HG03064 (cell line): ENCODE measurements around the gene ASPDH.

Source experiments
- ATAC-seq: cut with Tn5 transposase; IDR thresholded peaks from one replicate; pipeline ENCODE4 v1.9.1; 2021; ENCODE audit warnings: low read depth; ENCODE audit not compliant: unreplicated experiment

Gene ASPDH

DNA sequence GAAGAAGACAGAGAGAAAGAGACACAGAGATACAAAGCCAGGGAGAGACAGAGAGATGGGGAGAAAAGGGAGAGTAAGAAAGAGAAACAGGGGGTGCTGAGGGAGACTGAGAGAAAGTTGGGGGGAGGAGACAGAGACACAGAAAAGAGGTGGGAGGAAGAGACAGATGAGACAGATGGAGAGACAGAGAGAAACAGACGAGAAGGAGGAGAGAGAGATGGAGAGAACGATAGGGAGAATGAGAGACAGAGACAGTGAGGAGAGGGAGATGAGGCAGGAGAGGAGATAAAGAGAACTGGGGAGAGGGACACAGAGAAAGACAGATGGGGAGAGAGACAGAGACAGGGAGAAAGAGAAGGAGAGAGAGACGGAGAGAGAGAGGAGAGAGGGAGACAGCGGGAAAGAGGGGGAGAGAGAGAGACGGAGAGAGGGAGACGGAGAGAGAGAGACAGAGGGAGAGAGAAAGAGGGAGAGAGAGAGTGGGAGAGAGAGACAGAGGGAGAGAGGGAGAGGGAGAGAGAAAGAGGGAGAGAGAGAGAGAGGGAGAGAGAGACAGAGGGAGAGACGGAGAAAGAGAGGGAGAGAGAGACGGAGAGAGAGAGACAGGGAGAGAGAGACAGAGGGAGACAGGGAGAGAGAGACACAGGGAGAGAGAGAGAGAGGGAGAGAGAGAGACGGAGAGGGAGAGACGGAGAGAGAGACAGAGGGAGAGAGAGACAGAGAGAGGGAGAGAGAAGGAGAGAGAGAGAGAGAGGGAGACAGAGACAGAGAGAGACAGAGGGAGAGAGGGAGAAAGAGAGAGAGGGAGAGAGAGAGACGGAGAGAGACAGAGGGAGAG is 15.3 kb downstream of the ASPDH start:
- no peak for ATAC-seq

DNA sequence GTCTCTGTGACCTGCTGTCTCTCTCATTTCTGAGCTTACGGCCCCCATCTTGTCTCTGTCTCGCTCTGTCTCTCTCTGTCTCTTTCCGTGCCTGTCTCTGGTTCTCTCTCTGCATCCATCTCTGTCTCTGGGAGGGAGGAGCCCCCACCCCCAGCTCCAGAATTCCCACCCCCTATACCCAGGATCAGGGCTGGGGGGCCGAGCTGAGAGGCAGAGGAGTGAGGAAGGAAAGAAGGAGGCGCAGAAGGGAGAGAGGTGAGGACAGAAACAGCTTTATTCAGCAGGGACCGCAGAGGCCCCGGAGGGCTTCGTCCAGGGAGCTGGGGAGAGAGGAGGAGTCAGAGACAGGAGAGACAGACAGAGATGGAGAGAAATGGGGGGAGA is 16.7 kb downstream of the ASPDH start:
- ATAC-seq, result no peak

DNA sequence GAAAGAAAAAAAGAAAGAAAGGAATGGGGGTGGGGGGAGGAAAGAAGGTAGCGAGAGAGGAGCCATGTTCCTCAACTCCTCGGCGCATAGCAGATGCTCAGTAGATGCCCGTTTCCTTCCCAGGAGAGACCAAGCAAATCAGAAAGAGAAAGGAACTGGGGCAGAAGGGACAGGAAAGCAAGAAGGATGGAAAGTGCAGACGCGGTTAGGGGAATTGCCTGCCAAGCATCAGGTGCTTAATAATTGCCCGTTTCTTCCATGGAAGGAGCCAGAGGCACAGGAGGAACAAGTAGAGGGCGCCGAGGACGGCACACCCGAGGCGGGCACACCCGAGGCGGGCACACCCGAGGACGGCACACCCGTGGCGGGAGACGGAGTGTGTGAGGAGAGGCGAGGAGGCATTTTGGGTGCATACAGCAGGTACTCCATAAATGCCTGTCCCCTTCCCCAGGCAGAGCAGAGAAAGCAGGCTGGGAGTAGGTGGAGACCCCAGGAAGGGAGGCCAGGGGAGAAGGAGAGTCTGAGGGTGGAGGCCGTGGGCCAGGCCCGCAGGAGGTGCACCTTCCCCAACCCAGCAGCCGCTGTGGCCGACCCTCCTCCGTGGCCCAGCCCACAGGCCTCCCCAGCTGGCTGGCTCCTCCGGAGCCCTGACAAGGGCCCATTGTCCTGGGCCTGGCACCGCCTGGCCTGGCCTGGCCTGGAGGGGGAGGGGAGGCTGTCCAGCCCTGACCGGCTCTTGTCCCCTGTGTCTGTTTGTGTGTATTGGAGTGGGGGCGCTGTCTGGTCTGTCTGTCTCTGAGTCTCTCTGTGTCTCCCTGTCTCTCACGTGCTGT is 17.3 kb downstream of the ASPDH start:
- ATAC-seq, result no peak

DNA sequence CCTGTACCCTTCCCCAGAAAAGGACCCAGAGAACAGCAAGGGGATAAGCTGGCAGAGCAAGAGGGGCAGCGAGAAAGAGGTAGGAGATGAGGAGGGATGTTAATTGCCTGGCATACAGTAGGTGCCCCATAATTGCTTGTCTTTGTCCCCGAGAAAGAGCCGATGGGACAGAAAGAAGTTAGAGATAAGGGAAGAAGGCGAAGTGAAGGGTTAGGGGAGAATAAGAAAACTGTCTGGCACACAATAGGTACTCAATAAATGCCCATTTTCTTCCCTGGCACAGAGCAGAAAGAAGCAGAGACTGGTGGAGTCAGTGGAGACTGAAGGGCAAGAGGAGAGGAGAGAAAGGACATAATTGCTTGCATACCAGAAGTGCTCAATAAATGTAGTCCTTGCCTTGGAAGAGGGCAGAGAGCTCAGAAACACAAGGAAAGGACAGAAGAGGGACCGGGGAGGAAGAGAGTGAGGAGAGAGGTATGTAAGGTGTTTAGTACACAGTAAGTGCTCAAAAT is 18.6 kb downstream of the ASPDH start:
- no peak for ATAC-seq

GRCh38 chr19:50494186-50495019 is 19.3 kb downstream of the ASPDH start:
- ATAC-seq, result no peak

DNA sequence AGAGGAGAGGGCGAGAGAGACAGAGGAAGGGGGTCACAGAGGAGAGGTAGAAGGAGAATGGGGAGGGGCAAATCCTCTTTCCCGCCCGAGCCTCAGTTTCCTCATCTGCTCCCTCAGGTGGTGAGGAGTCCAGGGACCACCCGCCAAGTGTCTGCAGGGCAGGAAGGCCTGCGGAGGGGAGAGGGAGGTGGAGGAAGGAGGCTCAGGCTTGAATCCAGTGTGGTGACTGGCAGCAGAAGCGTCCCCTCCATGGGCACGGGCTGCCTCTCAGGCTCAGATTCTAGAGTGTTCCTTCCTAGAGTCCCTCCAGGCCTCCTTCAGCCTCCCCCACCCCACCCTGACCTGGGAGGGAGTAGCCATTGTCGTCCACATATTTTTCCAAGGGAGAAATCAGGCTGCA is 20.5 kb downstream of the ASPDH start:
- no peak for ATAC-seq

- no peak for ATAC-seq
Observed at GRCh38 chr19:50492303-50493052, 21.2 kb downstream of the ASPDH start.

DNA sequence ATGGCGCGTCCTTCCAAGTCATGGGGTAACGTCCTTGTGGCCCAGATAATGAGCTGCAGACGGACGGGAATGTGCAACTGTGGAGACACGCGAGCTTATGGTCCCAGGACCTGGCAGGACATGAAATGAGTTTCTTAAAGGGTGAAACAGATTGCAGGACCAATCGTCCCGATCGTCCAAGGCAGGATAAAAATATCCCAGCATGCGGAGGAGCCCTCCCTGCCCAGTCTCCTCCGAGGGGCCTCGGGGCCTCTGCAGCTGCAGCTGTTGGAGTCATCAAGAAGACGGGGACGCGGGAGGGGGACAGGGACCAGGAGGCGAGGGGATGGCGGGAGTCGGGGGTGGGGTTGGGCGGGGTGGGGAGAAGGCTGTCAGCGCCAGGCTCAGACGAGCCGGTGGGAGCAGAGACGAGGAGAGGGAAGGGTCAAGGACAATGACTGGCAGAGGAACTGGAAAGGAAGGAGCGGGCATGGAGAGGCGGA is 22.7 kb downstream of the ASPDH start:
- no peak for ATAC-seq

DNA sequence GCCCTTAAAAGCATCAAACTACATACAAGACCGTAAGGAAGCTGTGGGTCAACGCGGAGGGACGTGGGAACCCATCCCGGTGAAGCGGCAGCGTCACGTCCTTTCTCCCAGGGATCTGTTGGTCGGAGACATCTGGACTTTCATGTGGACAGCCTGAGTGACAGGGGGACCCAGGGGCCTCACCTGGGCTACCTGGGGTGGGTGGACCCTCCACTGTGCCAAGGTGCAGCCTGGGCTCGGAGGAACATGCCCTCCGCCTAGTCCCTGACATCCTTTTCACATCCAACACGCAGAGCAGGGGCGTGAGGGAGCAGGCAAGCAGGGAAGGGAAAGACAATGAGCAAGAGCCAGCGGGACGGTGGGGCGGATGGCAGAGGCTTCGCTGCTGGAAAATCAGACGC is 23.3 kb downstream of the ASPDH start:
- no peak for ATAC-seq

DNA sequence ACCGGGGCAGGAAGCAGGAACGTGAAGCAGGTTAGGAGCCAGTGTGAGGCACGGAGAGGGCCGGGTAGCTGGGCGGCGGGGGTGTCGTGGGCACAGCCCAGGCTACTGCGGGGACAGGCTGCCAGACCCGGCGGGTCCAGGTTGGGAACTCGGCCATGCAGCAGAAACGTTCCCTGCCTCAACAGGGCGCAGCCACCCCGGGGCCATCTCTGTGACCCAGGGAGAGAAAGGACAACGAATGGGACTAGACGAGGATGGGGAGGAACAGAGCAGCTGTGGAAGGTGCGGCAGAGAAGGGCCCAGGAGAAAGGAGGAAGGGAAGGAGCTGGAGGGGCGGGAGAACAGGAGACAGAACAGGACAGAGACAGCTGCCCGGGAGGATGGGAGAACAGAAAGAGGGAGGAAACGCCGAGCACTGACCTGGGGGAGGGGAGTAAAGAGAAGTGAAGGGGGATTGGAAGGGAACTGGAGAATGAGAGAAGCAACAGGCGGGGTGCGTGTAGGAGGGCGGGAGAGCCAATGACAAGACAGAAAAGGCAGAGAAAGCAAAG is 24.2 kb downstream of the ASPDH start:
- ATAC-seq, result no peak

- ATAC-seq, result no peak
Observed at GRCh38 chr19:50488389-50489194, 25.1 kb downstream of the ASPDH start.

DNA sequence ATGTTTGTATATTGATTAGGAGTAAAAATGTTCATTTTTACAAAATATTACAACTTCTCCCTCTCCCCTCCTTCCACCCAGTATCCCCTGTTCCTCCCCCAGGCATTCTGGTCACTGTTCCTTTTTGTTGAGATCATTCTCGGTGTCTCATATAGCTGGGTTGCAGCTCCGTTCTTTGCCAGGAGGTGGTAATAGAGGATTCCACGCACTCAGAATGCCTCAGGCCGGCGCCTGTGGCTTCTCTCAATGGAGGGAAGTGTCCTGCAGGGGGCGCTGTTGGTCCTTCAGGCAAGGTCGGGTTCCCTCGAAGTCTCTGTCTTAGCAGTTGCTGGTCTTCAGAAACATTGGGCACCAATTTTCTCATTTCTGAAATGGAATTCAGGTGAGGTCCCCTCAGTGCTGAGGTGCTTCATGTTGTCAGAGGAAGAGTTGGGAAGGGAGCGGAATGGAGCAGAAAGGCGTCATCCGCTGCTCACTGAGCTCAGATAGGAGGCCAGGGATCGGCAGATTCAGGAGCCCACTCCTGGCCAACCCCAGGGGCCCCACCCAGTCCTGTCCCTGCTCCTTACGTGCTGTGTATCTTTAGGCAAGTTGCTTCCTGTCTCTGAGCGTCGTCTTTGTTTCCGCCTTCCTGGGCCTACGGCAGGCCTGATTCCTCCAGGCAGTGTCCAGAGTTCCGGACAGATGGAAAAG is 26.7 kb downstream of the ASPDH start:
- ATAC-seq, result no peak

- ATAC-seq, result no peak
Observed at GRCh38 chr19:50485284-50485955, 28.3 kb downstream of the ASPDH start.

DNA sequence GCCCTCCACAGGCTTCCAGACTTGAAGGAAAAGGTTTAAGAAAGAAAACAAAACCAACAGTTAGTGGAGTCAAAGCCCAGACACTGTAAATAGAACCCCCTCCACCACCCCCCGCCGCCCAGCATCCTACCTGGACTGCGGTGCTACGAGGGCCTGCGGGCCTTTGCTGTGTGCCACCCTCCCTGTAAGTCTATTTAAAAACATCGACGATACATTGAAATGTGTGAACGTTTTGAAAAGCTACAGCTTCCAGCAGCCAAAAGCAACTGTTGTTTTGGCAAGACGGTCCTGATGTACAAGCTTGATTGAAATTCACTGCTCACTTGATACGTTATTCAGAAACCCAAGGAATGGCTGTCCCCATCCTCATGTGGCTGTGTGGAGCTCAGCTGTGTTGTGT is 30.8 kb downstream of the ASPDH start:
- no peak for ATAC-seq

DNA sequence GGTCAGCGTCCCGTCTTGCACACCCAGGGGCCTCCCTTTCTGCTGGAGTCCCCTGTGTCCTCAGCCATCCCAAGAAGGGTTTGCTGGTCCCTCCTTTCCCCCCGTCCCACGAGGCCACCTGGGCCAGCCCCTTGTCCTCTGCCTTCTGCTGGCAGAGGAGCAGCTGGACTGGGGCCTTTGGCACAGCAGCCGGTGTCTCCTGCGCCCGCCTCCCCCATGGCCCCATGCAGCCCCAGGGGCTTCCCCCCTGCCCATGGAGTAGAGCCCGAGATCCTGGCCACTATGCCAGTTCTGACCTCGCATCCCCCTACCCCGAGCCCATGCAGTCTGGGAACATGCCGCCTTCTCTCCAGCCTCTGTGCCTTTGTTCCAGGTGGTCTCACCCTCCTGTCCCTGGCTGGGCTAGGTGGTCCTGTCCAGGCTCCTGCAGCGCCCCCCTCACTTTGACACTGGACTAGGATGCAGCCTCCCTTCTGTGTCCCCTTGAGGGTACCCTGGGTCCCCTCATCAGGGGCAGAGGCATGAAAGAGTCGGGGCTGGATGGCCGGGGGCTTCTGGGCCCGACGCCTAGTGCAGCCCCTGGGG is 31.4 kb downstream of the ASPDH start:
- ATAC-seq, result no peak

- no peak for ATAC-seq
Observed at GRCh38 chr19:50481351-50482149, 32.2 kb downstream of the ASPDH start.
